DOHH2 (cell line): Measurements from ENCODE around the gene TTN.

Experiments
- H3F3A ChIP-seq: fragments of 200-600 bp; sonication (generic), shearing (Covaris generic); 2 replicates; pipeline ENCODE4 v1.6.0; 2016; ENCODE audit warnings: antibody characterized with exemption, mild to moderate bottlenecking; ENCODE audit not compliant: control insufficient read depth, insufficient read depth
- H3K27ac ChIP-seq: fragments of 200-600 bp; sonication (generic); 2 replicates; pipeline ENCODE4 v1.5.1; 2014; ENCODE audit warnings: low read depth, mild to moderate bottlenecking, low read length, moderate library complexity
- H3K27me3 ChIP-seq: fragments of 200-600 bp; sonication (generic); 2 replicates; pipeline ENCODE4 v1.6.1; 2014; ENCODE audit warnings: mild to moderate bottlenecking, low read length, mixed read lengths; ENCODE audit not compliant: control insufficient read depth
- H3K36me3 ChIP-seq: fragments of 200-600 bp; sonication (generic); 2 replicates; pipeline ENCODE4 v1.6.1; 2014; ENCODE audit warnings: mild to moderate bottlenecking, low read length, moderate library complexity, mixed read lengths; ENCODE audit not compliant: control insufficient read depth
- H3K4me1 ChIP-seq: fragments of 200-600 bp; sonication (generic); 2 replicates; pipeline ENCODE4 v1.6.1; 2014; ENCODE audit warnings: mild to moderate bottlenecking, low read length, mixed read lengths; ENCODE audit not compliant: control insufficient read depth
- H3K4me2 ChIP-seq: fragments of 200-600 bp; sonication (generic); 2 replicates; pipeline ENCODE4 v1.6.0; 2014; ENCODE audit warnings: mild to moderate bottlenecking, low read length, moderate library complexity
- H3K4me3 ChIP-seq: fragments of 200-600 bp; sonication (generic); 2 replicates; pipeline ENCODE4 v1.5.1; 2014; ENCODE audit warnings: mild to moderate bottlenecking, low read length, mixed read lengths
- H3K79me2 ChIP-seq: fragments of 200-600 bp; sonication (generic); 2 replicates; pipeline ENCODE4 v1.6.1; 2014; ENCODE audit warnings: mild to moderate bottlenecking, low read length, mixed read lengths; ENCODE audit not compliant: control insufficient read depth
- H3K9me2 ChIP-seq: fragments of 200-600 bp; sonication (generic); replicated peaks from 2 replicates; pipeline ENCODE4 v1.6.1; 2014; ENCODE audit warnings: mild to moderate bottlenecking, low read length, mixed read lengths; ENCODE audit not compliant: control insufficient read depth
- H3K9me3 ChIP-seq: fragments of 200-600 bp; sonication (generic); 2 replicates; pipeline ENCODE4 v1.6.1; 2014; ENCODE audit warnings: antibody characterized with exemption, low read length, mixed read lengths; ENCODE audit not compliant: control insufficient read depth, insufficient read depth
- H4K20me1 ChIP-seq: fragments of 200-600 bp; sonication (generic); 2 replicates; pipeline ENCODE4 v1.6.0; 2014; ENCODE audit warnings: low read depth, mild to moderate bottlenecking, antibody characterized with exemption, low read length, moderate library complexity; ENCODE audit not compliant: control insufficient read depth, insufficient read depth
- EZH2phosphoT487 ChIP-seq: fragments of 200-600 bp; sonication (generic); IDR thresholded peaks from 2 replicates; pipeline ENCODE4 v1.6.1; 2017; ENCODE audit warnings: borderline replicate concordance, mild to moderate bottlenecking, antibody characterized with exemption, low read length, moderate library complexity, mixed read lengths
- TF ChIP-seq, protein P1 (sequence below): fragments of 200-600 bp; sonication (generic); IDR thresholded peaks from one replicate; pipeline ENCODE4 v1.5.1; 2014; ENCODE audit warnings: antibody characterized with exemption, mild to moderate bottlenecking, low read depth, low read length; ENCODE audit not compliant: poor library complexity, severe bottlenecking

TTN gene

GRCh38 chr2:178810422-178810821 is 3.2 kb upstream of the TTN start:
- Histone ChIP-seq H3K9me3 (no peaks in the 10 kb centered on the region), H3F3A (no peaks in the 10 kb centered on the region), H3K4me1 (no peaks in the 10 kb centered on the region), H3K27ac (no peak overlapping the region), H3K36me3 (no peaks in the 10 kb centered on the region), H3K9me2 (no peaks in the 10 kb centered on the region), H3K4me2 (no peak overlapping the region), H4K20me1 (no peaks in the 10 kb centered on the region), H3K4me3 (no peak overlapping the region), H3K27me3 (no peaks in the 10 kb centered on the region), H3K79me2 (no peaks in the 10 kb centered on the region)
- TF ChIP-seq, protein P1, sequence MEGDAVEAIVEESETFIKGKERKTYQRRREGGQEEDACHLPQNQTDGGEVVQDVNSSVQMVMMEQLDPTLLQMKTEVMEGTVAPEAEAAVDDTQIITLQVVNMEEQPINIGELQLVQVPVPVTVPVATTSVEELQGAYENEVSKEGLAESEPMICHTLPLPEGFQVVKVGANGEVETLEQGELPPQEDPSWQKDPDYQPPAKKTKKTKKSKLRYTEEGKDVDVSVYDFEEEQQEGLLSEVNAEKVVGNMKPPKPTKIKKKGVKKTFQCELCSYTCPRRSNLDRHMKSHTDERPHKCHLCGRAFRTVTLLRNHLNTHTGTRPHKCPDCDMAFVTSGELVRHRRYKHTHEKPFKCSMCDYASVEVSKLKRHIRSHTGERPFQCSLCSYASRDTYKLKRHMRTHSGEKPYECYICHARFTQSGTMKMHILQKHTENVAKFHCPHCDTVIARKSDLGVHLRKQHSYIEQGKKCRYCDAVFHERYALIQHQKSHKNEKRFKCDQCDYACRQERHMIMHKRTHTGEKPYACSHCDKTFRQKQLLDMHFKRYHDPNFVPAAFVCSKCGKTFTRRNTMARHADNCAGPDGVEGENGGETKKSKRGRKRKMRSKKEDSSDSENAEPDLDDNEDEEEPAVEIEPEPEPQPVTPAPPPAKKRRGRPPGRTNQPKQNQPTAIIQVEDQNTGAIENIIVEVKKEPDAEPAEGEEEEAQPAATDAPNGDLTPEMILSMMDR: no peak
- TF ChIP-seq EZH2phosphoT487: no peak

GRCh38 chr2:178806543-178806942 is 680 bp downstream of the TTN start:
- H3K4me2 ChIP-seq: no peak overlapping the region
- H3F3A ChIP-seq: no peaks in the 10 kb centered on the region
- H3K36me3 ChIP-seq: no peaks in the 10 kb centered on the region
- TF ChIP-seq, protein P1: no peak
- no peak for TF ChIP-seq EZH2phosphoT487
- H4K20me1 ChIP-seq: no peaks in the 10 kb centered on the region
- no peaks in the 10 kb centered on the region for H3K9me3 ChIP-seq
- H3K27me3 ChIP-seq: no peaks in the 10 kb centered on the region
- H3K9me2 ChIP-seq: no peaks in the 10 kb centered on the region
- H3K4me3 ChIP-seq: no peak overlapping the region
- no peaks in the 10 kb centered on the region for H3K79me2 ChIP-seq
- no peak overlapping the region for H3K27ac ChIP-seq
- no peaks in the 10 kb centered on the region for H3K4me1 ChIP-seq

DNA sequence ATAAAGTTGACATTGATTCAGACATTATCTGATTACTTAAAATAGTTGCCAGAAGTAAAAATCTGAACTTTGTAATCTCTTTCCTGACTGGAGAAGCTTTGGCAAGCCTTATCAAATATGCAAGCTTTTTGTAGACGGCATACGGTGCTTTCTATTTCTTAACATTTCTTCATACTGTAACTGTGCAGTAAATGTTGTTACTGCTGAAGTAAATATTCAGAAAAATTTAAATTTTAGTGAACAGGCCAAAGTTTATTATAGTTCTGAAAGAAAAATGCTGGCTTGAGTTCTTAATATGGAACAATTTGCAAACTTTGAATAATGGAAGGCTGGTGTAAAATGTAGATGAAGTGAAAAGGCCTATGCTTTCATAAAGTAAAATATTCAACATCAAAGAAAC is 1.8 kb downstream of the TTN start:
- Histone ChIP-seq H3K4me1 (no peaks in the 10 kb centered on the region), H3K79me2 (no peaks in the 10 kb centered on the region), H3K9me2 (no peaks in the 10 kb centered on the region), H3K36me3 (no peaks in the 10 kb centered on the region), H3K27ac (no peak overlapping the region), H3F3A (no peaks in the 10 kb centered on the region), H3K4me2 (no peak overlapping the region), H4K20me1 (no peaks in the 10 kb centered on the region), H3K27me3 (no peaks in the 10 kb centered on the region), H3K9me3 (no peaks in the 10 kb centered on the region), H3K4me3 (no peak overlapping the region)
- TF ChIP-seq, protein P1: no peak
- no peak for TF ChIP-seq EZH2phosphoT487

DNA sequence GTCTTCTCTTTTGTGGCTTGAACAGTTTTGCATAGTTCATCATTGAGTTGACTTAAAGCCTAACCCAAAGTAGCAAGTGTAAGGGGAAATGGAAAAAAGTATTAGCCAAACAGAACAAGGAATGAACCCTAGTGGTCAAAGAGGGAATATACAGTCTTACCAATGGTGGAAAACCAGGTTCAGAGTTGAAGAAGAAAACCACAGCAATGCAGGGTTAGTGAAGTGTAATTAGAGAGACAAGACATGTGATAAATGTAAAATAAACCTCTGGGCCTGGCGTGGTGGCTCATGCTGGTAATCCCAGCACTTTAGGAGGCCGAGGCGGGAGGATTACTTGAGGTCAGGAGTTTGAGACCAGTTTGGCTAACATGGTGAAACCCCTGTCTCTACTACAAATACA is 2.4 kb downstream of the TTN start:
- H3K9me2 ChIP-seq: no peaks in the 10 kb centered on the region
- H3K4me2 ChIP-seq: no peak overlapping the region
- H3K9me3 ChIP-seq: no peaks in the 10 kb centered on the region
- H3K27me3 ChIP-seq: no peaks in the 10 kb centered on the region
- H4K20me1 ChIP-seq: no peaks in the 10 kb centered on the region
- no peaks in the 10 kb centered on the region for H3K4me1 ChIP-seq
- TF ChIP-seq EZH2phosphoT487: no peak
- TF ChIP-seq, protein P1: peak; percentile 71
- H3K4me3 ChIP-seq: no peak overlapping the region
- H3K79me2 ChIP-seq: no peaks in the 10 kb centered on the region
- H3K36me3 ChIP-seq: no peaks in the 10 kb centered on the region
- no peak overlapping the region for H3K27ac ChIP-seq
- no peaks in the 10 kb centered on the region for H3F3A ChIP-seq
